ENCODE results near the gene OTOF.
A peak's percentile ranks its signal among the peaks of the same experiment; 100 is the strongest.

Gene OTOF

DNA sequence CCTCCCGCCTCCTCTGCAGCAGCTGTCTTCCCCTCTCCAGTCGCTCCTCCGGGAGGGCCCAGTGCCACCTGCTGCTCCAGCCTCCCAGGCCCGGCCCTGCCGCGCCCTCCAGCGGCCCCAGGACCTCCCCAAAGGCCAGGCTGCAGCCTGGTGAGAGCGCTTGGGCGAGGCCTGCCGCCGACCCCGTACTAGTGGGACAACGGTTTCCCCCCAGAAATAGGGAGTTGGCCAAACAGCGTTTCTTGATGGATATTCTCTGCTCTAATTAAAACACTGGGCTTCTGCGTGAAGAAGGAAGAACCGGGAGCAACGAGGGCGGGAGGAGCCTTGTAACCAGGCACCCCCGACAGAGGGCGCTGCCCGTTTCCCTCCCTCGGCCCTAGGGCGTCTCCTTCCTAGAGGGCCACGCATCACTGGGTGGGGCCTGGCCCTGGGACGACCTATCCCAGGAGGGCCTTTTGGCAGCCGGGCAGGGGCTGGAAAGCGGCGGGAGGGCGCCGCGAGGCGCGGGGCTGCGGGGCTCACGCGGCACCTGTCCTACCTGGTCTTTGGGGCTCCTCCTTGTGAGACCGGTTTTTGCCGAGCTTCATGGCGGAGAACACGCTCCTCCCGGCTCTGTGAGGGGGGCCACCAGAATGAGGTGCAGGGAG lies 25.4 kb upstream of the OTOF start:
- Histone ChIP-seq H3K79me2 (ENCODE audit: control insufficient read depth, insufficient read depth, low read length, unreplicated experiment) (no peaks in the 10 kb centered on the region), H2AFZ (ENCODE audit: low read length, unreplicated experiment) (peak overlapping the region; percentile 89), H3K4me1 (ENCODE audit: control insufficient read depth, insufficient read depth, low read length, unreplicated experiment) (no peaks in the 10 kb centered on the region), H3K4me3 (ENCODE audit: low read depth, low read length) (peak overlapping the region; percentile 77), H3K27me3 (ENCODE audit: insufficient read depth, low read length) (peaks cover 31% of the 10 kb centered on the region), H3K27ac (ENCODE audit: low read depth, low read length) (no peak overlapping the region), H3K36me3 (ENCODE audit: insufficient read depth, low read length) (no peaks in the 10 kb centered on the region)

DNA sequence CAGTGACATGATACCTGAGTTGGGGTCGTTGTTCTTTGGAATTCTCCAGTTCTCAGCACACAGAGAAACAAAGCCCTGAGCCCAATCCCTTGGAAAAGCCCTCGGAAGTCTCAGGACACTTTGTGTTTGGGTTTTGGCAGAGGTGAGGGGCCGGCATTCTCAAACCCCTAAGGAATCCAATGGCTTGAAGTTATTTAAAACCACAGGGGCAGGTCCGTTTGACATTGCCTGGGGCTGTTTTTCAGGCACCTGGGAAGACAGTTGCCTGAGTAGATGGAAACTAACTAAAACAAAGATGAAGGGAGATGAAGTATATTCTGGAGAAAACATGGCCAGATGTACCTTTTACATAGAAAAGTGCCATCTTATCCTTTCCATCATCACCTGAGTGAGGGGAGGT lies 22.5 kb upstream of the OTOF start:
- Histone ChIP-seq H3K79me2 (ENCODE audit: control insufficient read depth, insufficient read depth, low read length, unreplicated experiment) (no peaks in the 10 kb centered on the region), H3K4me3 (ENCODE audit: low read depth, low read length) (no peak overlapping the region), H3K4me1 (ENCODE audit: control insufficient read depth, insufficient read depth, low read length, unreplicated experiment) (no peaks in the 10 kb centered on the region), H3K36me3 (ENCODE audit: insufficient read depth, low read length) (no peaks in the 10 kb centered on the region), H2AFZ (ENCODE audit: low read length, unreplicated experiment) (no peak overlapping the region), H3K27ac (ENCODE audit: low read depth, low read length) (no peak overlapping the region), H3K27me3 (ENCODE audit: insufficient read depth, low read length) (peaks cover 28% of the 10 kb centered on the region)

- Histone ChIP-seq H3K27ac (ENCODE audit: low read depth, low read length) (no peak overlapping the region), H3K79me2 (ENCODE audit: control insufficient read depth, insufficient read depth, low read length, unreplicated experiment) (no peaks in the 10 kb centered on the region), H3K4me3 (ENCODE audit: low read depth, low read length) (no peak overlapping the region), H3K27me3 (ENCODE audit: insufficient read depth, low read length) (peaks cover 28% of the 10 kb centered on the region), H3K4me1 (ENCODE audit: control insufficient read depth, insufficient read depth, low read length, unreplicated experiment) (no peaks in the 10 kb centered on the region), H3K36me3 (ENCODE audit: insufficient read depth, low read length) (no peaks in the 10 kb centered on the region), H2AFZ (ENCODE audit: low read length, unreplicated experiment) (no peak overlapping the region)
Measured at GRCh38 chr2:26495705-26496297, 17.9 kb upstream of the OTOF start.

DNA sequence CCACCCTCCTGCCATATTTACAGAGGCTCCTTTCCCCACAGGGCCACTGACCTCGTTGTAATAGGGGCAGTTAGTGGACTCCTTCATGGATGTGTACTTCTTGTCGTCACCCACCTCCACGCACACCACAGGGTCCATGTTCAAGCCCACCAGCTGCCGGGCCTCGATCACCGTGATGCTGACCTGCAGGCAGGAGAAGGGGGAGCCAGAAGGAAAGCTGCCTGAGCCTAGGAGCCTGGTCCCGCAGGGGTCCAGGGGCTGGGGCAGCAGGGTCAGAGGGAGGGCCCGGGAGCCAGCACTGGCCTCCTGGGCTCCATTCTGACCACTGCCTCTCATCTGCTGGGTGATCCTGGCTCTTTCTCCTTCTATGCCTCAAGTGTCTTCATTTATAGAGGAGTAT lies 17.0 kb upstream of the OTOF start:
- no peak overlapping the region for H3K4me3 ChIP-seq (ENCODE audit: low read depth, low read length)
- no peak overlapping the region for H2AFZ ChIP-seq (ENCODE audit: low read length, unreplicated experiment)
- H3K79me2 ChIP-seq (ENCODE audit: control insufficient read depth, insufficient read depth, low read length, unreplicated experiment) = no peaks in the 10 kb centered on the region
- H3K36me3 ChIP-seq (ENCODE audit: insufficient read depth, low read length) = no peaks in the 10 kb centered on the region
- no peaks in the 10 kb centered on the region for H3K4me1 ChIP-seq (ENCODE audit: control insufficient read depth, insufficient read depth, low read length, unreplicated experiment)
- peaks cover 21% of the 10 kb centered on the region for H3K27me3 ChIP-seq (ENCODE audit: insufficient read depth, low read length)
- no peak overlapping the region for H3K27ac ChIP-seq (ENCODE audit: low read depth, low read length)

DNA sequence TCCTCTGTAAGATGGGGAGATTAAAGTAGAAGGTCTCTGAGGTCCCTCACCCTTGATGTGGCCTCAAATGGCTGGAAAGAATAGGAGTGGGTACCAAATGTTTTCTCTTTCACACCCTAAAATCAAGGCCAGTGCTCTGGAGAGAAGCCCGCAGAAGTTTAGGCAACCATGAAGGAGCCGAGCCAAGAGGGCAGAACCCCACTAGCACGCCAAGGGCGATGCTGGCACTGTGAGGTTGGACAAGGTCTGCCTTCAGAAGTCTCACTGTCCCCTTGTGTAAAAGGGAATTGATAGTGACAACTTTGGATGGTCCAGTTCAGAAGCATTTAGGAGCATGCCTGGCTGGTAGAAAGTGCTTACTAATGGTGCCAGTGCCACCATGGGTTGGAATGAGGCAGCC lies 16.3 kb upstream of the OTOF start:
- Histone ChIP-seq H3K27me3 (ENCODE audit: insufficient read depth, low read length) (peaks cover 21% of the 10 kb centered on the region), H3K4me1 (ENCODE audit: control insufficient read depth, insufficient read depth, low read length, unreplicated experiment) (no peaks in the 10 kb centered on the region), H3K36me3 (ENCODE audit: insufficient read depth, low read length) (no peaks in the 10 kb centered on the region), H2AFZ (ENCODE audit: low read length, unreplicated experiment) (no peak overlapping the region), H3K27ac (ENCODE audit: low read depth, low read length) (no peak overlapping the region), H3K4me3 (ENCODE audit: low read depth, low read length) (no peak overlapping the region), H3K79me2 (ENCODE audit: control insufficient read depth, insufficient read depth, low read length, unreplicated experiment) (no peaks in the 10 kb centered on the region)

- Histone ChIP-seq H3K4me1 (ENCODE audit: control insufficient read depth, insufficient read depth, low read length, unreplicated experiment) (no peaks in the 10 kb centered on the region), H3K27ac (ENCODE audit: low read depth, low read length) (no peak overlapping the region), H3K27me3 (ENCODE audit: insufficient read depth, low read length) (peaks cover 15% of the 10 kb centered on the region), H3K79me2 (ENCODE audit: control insufficient read depth, insufficient read depth, low read length, unreplicated experiment) (no peaks in the 10 kb centered on the region), H3K4me3 (ENCODE audit: low read depth, low read length) (no peak overlapping the region), H3K36me3 (ENCODE audit: insufficient read depth, low read length) (no peaks in the 10 kb centered on the region), H2AFZ (ENCODE audit: low read length, unreplicated experiment) (no peak overlapping the region)
Measured at GRCh38 chr2:26493566-26493965, 15.6 kb upstream of the OTOF start.

GRCh38 chr2:26492749-26493515 lies 15.0 kb upstream of the OTOF start:
- Histone ChIP-seq H3K27ac (ENCODE audit: low read depth, low read length) (no peak overlapping the region), H3K79me2 (ENCODE audit: control insufficient read depth, insufficient read depth, low read length, unreplicated experiment) (no peaks in the 10 kb centered on the region), H3K27me3 (ENCODE audit: insufficient read depth, low read length) (peaks cover 8% of the 10 kb centered on the region), H3K4me1 (ENCODE audit: control insufficient read depth, insufficient read depth, low read length, unreplicated experiment) (no peaks in the 10 kb centered on the region), H2AFZ (ENCODE audit: low read length, unreplicated experiment) (no peak overlapping the region), H3K4me3 (ENCODE audit: low read depth, low read length) (no peak overlapping the region), H3K36me3 (ENCODE audit: insufficient read depth, low read length) (no peaks in the 10 kb centered on the region)

GRCh38 chr2:26491563-26492167 lies 13.7 kb upstream of the OTOF start:
- Histone ChIP-seq H3K4me3 (ENCODE audit: low read depth, low read length) (no peak overlapping the region), H3K79me2 (ENCODE audit: control insufficient read depth, insufficient read depth, low read length, unreplicated experiment) (no peaks in the 10 kb centered on the region), H3K4me1 (ENCODE audit: control insufficient read depth, insufficient read depth, low read length, unreplicated experiment) (no peaks in the 10 kb centered on the region), H2AFZ (ENCODE audit: low read length, unreplicated experiment) (no peak overlapping the region), H3K27ac (ENCODE audit: low read depth, low read length) (no peak overlapping the region), H3K36me3 (ENCODE audit: insufficient read depth, low read length) (no peaks in the 10 kb centered on the region), H3K27me3 (ENCODE audit: insufficient read depth, low read length) (no peaks in the 10 kb centered on the region)

DNA sequence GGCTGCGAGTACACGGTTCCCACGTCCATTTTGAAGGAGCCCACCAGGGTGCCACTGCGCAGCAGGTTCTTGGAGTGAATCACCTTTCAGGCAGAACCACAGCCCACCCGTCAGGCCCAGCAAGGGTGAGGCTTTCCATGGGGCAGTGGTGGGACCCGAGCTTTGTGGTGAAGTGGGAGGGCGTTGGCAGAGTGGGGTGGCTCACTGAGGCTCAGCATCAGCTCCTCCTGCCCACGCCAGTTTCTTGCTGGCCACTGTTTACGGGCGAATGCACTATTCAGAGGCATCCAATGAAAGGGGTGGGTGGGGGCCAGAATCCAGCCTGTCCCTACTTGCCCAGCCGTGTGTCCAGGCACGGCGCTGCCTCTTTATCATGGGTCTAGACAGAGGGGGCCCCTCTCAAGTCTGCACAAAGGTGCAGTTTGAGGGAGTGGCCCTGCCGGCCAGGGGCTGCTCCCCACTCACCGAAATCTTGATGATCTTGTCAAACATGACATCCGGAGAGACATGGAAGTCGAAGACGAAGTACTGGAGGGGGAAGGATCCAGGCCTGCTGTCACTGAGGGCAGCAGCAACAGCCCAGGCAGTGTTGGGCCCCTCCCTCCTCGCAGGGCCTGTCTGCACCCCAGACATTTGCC lies 11.4 kb upstream of the OTOF start:
- H3K27me3 ChIP-seq (ENCODE audit: insufficient read depth, low read length) = 0 out of 2 replicates have a peak, but pooled peaks cover 5% of the 10 kb centered on the region
- no peak overlapping the region for H3K4me3 ChIP-seq (ENCODE audit: low read depth, low read length)
- no peaks in the 10 kb centered on the region for H3K4me1 ChIP-seq (ENCODE audit: control insufficient read depth, insufficient read depth, low read length, unreplicated experiment)
- no peaks in the 10 kb centered on the region for H3K36me3 ChIP-seq (ENCODE audit: insufficient read depth, low read length)
- H2AFZ ChIP-seq (ENCODE audit: low read length, unreplicated experiment) = no peak overlapping the region
- no peak overlapping the region for H3K27ac ChIP-seq (ENCODE audit: low read depth, low read length)
- no peaks in the 10 kb centered on the region for H3K79me2 ChIP-seq (ENCODE audit: control insufficient read depth, insufficient read depth, low read length, unreplicated experiment)

DNA sequence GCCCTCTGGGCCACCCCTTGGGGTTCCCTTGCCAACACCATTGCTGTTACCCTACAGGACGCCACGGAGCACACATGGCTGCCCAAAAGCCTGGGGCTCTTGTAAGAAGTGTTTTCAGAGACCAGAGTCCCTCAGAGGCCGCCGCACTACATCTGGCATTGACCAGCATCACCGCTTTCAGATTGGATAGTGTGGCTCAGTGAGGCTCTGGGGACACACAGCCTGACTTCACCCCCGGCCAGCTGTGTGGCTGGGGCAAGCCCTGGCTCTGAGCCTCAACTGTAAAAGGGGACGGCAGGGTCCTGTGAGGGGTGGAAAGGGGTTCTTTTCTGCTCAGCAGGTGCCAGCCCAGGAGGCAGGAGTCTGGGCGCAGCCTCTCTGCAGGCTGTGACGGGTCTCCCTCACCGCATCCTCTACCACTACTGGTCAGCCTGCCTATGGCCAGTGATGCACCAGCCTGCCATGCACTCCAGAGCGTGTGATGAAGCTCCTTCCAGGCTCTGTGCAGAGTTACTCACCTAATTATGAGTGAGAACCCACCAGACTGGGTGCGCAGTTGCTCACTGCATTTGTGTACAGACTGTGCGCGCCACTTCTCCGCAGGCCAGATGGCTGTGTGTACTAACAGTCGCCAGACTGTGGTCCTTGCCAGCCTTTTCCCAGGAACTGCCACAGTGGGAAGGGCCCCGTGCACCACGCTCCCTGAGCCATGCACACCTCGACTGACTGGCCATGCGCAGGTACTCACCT lies 10.7 kb upstream of the OTOF start:
- Histone ChIP-seq H3K4me1 (ENCODE audit: control insufficient read depth, insufficient read depth, low read length, unreplicated experiment) (no peaks in the 10 kb centered on the region), H3K36me3 (ENCODE audit: insufficient read depth, low read length) (no peaks in the 10 kb centered on the region), H3K27me3 (ENCODE audit: insufficient read depth, low read length) (peaks cover 6% of the 10 kb centered on the region; the same call in 1 of the 2 replicates), H3K4me3 (ENCODE audit: low read depth, low read length) (no peak overlapping the region), H2AFZ (ENCODE audit: low read length, unreplicated experiment) (no peak overlapping the region), H3K79me2 (ENCODE audit: control insufficient read depth, insufficient read depth, low read length, unreplicated experiment) (no peaks in the 10 kb centered on the region), H3K27ac (ENCODE audit: low read depth, low read length) (no peak overlapping the region)

All from ACC112 (cell line).